Activated T-cell treated with anti-CD3 and anti-CD28 coated beads, Interleukin-2, amount 50 U/mL, for 24 hours (primary cell): Measurements from ENCODE around the gene SRRM1.
"Not testable (repeated sequence)": the region's sequence is repeated elsewhere in the genome, so short reads cannot be mapped to it uniquely, and the experiment has no call there.

Experiments used
- DNase-seq: peaks from one replicate; pipeline ENCODE4 v3.0.0-alpha.2; 2020
- H3K27ac Mint-ChIP-seq: 2 replicates; pipeline ENCODE4 v1.8.0; 2020; ENCODE audit warnings: mild to moderate bottlenecking, mixed read lengths
- H3K27me3 Mint-ChIP-seq: 2 replicates; pipeline ENCODE4 v1.8.0; 2020; ENCODE audit warnings: mixed read lengths
- H3K36me3 Mint-ChIP-seq: 2 replicates; pipeline ENCODE4 v1.8.0; 2020; ENCODE audit warnings: low read depth, mixed read lengths
- H3K4me1 Mint-ChIP-seq: 2 replicates; pipeline ENCODE4 v1.8.0; 2020; ENCODE audit warnings: low read depth, mixed read lengths
- H3K4me3 Mint-ChIP-seq: 2 replicates; pipeline ENCODE4 v1.8.0; 2020; ENCODE audit warnings: mild to moderate bottlenecking, moderate library complexity, mixed read lengths
- H3K9me3 Mint-ChIP-seq: 2 replicates; pipeline ENCODE4 v1.8.0; 2020; ENCODE audit warnings: mixed read lengths

Gene SRRM1

GRCh38 chr1:24711329-24711728, 68.2 kb downstream of the SRRM1 start:
- H3K4me1 Mint-ChIP-seq: peaks cover 17% of the 10 kb centered on the region
- H3K36me3 Mint-ChIP-seq: no peaks in the 10 kb centered on the region
- H3K9me3 Mint-ChIP-seq: no peaks in the 10 kb centered on the region
- H3K4me3 Mint-ChIP-seq: no peak overlapping the region
- no peak overlapping the region for H3K27ac Mint-ChIP-seq
- DNase-seq: no peak
- H3K27me3 Mint-ChIP-seq: no peaks in the 10 kb centered on the region

- Mint-ChIP-seq H3K27ac (no peak overlapping the region), H3K4me1 (peaks cover 17% of the 10 kb centered on the region), H3K27me3 (no peaks in the 10 kb centered on the region), H3K4me3 (no peak overlapping the region), H3K9me3 (no peaks in the 10 kb centered on the region), H3K36me3 (no peaks in the 10 kb centered on the region)
- DNase-seq: no peak
Measured at GRCh38 chr1:24713176-24713575, 70.1 kb downstream of the SRRM1 start.

- no peak for DNase-seq
- Mint-ChIP-seq H3K9me3 (no peaks in the 10 kb centered on the region), H3K27me3 (no peaks in the 10 kb centered on the region), H3K4me1 (peaks cover 17% of the 10 kb centered on the region), H3K4me3 (no peak overlapping the region), H3K36me3 (no peaks in the 10 kb centered on the region), H3K27ac (no peak overlapping the region)
Measured at GRCh38 chr1:24713736-24714135, 70.6 kb downstream of the SRRM1 start.

GRCh38 chr1:24714859-24715520, 71.9 kb downstream of the SRRM1 start:
- Mint-ChIP-seq H3K9me3 (no peaks in the 10 kb centered on the region), H3K27ac (peak overlapping the region; percentile 37), H3K27me3 (no peaks in the 10 kb centered on the region), H3K36me3 (no peaks in the 10 kb centered on the region), H3K4me3 (no peak overlapping the region), H3K4me1 (peaks cover 10% of the 10 kb centered on the region)
- DNase-seq: no peak

- H3K4me1 Mint-ChIP-seq: peaks cover 7% of the 10 kb centered on the region
- H3K27me3 Mint-ChIP-seq: no peaks in the 10 kb centered on the region
- no peak overlapping the region for H3K4me3 Mint-ChIP-seq
- no peaks in the 10 kb centered on the region for H3K9me3 Mint-ChIP-seq
- no peaks in the 10 kb centered on the region for H3K36me3 Mint-ChIP-seq
- no peak for DNase-seq
- no peak overlapping the region for H3K27ac Mint-ChIP-seq
Measured at GRCh38 chr1:24715658-24716057, 72.6 kb downstream of the SRRM1 start.

- Mint-ChIP-seq H3K36me3 (no peaks in the 10 kb centered on the region), H3K27ac (no peak overlapping the region), H3K9me3 (no peaks in the 10 kb centered on the region), H3K4me1 (peaks cover 14% of the 10 kb centered on the region), H3K4me3 (no peak overlapping the region), H3K27me3 (no peaks in the 10 kb centered on the region)
- no peak for DNase-seq
Measured at GRCh38 chr1:24717887-24718650, 75.0 kb downstream of the SRRM1 start.

GRCh38 chr1:24720152-24720551, 77.0 kb downstream of the SRRM1 start:
- Mint-ChIP-seq H3K9me3 (no peaks in the 10 kb centered on the region), H3K4me3 (no peak overlapping the region), H3K27ac (no peak overlapping the region), H3K4me1 (peaks cover 10% of the 10 kb centered on the region), H3K27me3 (no peaks in the 10 kb centered on the region), H3K36me3 (no peaks in the 10 kb centered on the region)
- DNase-seq: no peak

- no peaks in the 10 kb centered on the region for H3K27me3 Mint-ChIP-seq
- H3K36me3 Mint-ChIP-seq: no peaks in the 10 kb centered on the region
- DNase-seq: no peak
- H3K27ac Mint-ChIP-seq: no peak overlapping the region
- H3K4me3 Mint-ChIP-seq: no peak overlapping the region
- peaks cover 7% of the 10 kb centered on the region for H3K4me1 Mint-ChIP-seq
- H3K9me3 Mint-ChIP-seq: no peaks in the 10 kb centered on the region
Measured at GRCh38 chr1:24721533-24721932, 78.4 kb downstream of the SRRM1 start.

- not testable (repeated sequence) for H3K4me1 Mint-ChIP-seq
Measured at GRCh38 chr1:24722073-24723035, 79.3 kb downstream of the SRRM1 start.

More at GRCh38 chr1:24722073-24723035, 79.3 kb downstream of the SRRM1 start:
- not testable (repeated sequence) for DNase-seq, H3K9me3 Mint-ChIP-seq, H3K36me3 Mint-ChIP-seq, H3K27me3 Mint-ChIP-seq, H3K27ac Mint-ChIP-seq
- H3K4me3 Mint-ChIP-seq: peak overlapping the region; percentile 62
